Fibroblast of the aortic adventitia (primary cell): ENCODE measurements around the gene ARHGAP19. TPM values are rescaled to one million over a fixed set of nuclear protein-coding genes. Genes with fewer than 3 reads are reported as not detected.
A peak's percentile ranks its signal among the peaks of the same experiment; 100 is the strongest.

Experiments used
- DNase-seq: peaks from one replicate; pipeline ENCODE4 v3.0.0-alpha.2; 2010; ENCODE audit warnings: low read depth
- H3K4me3 ChIP-seq: 2 replicates; pipeline ENCODE4 v1.5.1; 2011; ENCODE audit warnings: low read depth, mild to moderate bottlenecking, control low read depth, low read length, moderate library complexity
- CTCF ChIP-seq: IDR thresholded peaks from 2 replicates; pipeline ENCODE4 v1.5.1; 2011; ENCODE audit warnings: mild to moderate bottlenecking, low read length, control low read depth, inconsistent platforms; ENCODE audit not compliant: insufficient read depth
- total RNA-seq: library from RNA; depleted of rRNA; stranded (reverse); fragments of >200 nt; gene quantifications from 2 replicates; pipeline ENCODE4 v1.2.3, GENCODE V29; 2012; ENCODE audit warnings: low replicate concordance

Gene ARHGAP19
- total RNA-seq, 1 donor: 10.8 TPM

DNA sequence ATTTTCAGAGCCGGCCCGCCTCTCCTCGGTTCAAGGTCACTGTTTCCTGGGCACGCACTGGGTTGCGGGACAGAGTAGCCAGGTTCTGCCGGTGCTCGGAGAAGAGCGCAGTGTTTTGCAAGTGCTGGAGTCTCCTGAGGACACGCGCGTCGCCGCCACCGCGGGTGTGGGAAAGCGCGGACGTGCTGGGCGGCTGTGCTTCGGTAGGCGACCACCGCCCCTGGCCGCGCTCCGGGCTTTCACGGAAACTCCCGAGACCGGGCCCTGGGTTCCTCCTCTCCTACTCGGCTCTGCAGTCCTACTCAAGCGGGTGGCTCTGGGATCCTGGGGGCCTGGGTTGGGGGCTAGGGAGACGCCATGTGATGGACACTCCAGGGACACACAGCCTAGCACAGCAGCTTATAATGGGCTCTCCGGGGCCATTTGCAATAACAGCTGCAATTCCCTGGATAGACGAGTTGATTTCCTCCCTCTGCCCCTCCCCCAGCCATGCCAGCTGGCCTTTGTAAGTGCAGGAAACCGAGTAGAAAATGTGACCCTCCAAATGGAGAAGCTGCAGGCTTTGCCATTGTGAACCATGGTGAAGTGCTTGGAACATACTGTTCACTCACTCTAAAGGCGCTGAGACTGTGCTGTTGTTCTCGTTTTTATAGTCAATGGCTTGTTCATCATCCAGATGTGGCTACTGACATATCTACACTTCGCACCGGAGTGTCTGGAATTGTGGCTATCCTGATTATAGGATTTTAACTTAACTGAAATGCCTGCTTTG lies 28.8 kb upstream of the ARHGAP19 start:
- no peak for TF ChIP-seq CTCF
- H3K4me3 ChIP-seq: peak overlapping the region; percentile 81
- DNase-seq: no peak

DNA sequence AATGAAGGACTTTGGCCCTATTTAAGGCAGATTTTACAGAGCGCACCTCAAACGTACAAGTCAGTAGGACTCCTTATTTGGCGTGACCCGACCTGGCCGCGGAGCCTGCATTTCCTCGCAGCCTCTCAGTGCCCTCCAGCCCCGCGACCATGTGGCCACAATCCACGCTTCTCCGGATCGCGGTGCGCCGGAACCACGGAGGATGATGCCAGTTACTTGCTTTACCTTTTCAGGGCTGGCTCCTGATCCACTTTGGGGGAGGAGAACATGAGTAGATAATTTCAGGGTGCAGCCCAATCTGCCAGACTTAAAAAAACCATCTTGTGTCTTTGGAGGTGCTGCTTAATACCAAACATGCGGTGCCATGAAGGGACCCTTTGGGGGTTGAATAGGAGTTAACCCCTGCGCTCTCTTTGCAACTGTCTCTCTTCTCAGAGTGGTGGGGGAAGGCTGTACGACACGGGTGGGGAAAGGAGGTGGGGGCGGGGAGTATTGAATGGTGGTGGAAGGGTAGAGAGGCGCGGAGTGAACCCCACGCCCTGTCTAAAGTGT lies 28.1 kb upstream of the ARHGAP19 start:
- no peak for TF ChIP-seq CTCF
- H3K4me3 ChIP-seq: peak overlapping the region; percentile 81
- no peak for DNase-seq

GRCh38 chr10:97319671-97320479 lies 27.4 kb upstream of the ARHGAP19 start:
- no peak for TF ChIP-seq CTCF
- H3K4me3 ChIP-seq: peak overlapping the region; percentile 81
- no peak for DNase-seq

- H3K4me3 ChIP-seq: peak within 1 kb of the TSS; percentile 81
- no peak for TF ChIP-seq CTCF
- peak; percentile 94 for DNase-seq
These were observed 26.6 kb upstream of the ARHGAP19 start, which contains the start of gene FRAT1 for GRCh38 chr10:97318772-97319651. Gene FRAT1 (plus strand): TSS chr10:97319271. CDS start chr10:97319454, 183 bp downstream.

DNA sequence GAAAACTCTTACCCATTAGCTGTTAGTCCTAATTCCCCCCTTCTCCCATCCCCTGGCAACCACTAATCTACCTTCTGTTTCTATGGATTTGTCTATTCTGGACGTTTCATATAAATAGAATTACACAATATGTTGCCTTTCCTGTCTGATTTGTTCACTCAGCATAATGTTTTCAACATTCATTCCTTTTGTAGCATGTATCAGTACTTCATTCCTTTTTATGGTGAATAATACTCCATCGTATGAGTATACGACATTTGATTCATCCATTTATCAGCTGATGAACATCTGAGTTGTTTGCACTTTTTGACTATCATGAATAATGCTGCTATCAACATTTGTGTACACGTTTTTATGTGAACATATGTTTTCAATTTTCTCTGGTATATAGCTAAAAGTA lies 22.2 kb upstream of the ARHGAP19 start:
- no peak for TF ChIP-seq CTCF
- H3K4me3 ChIP-seq: no peak overlapping the region
- no peak for DNase-seq

GRCh38 chr10:97312897-97313296 lies 20.5 kb upstream of the ARHGAP19 start:
- no peak for TF ChIP-seq CTCF
- H3K4me3 ChIP-seq: no peak overlapping the region
- DNase-seq: no peak
